Measurements from ENCODE around the gene MCRIP1. TPM values are rescaled to one million over a fixed set of nuclear protein-coding genes. Genes with fewer than 3 reads are reported as not detected.

Gene MCRIP1
- total and polyA plus RNA-seq, 10 of the 15 experiments (the other 5 are each of a cell fraction or from before 2014, with no cell fraction given), result 0.31 to 54.4 (median 30.8) TPM

DNA sequence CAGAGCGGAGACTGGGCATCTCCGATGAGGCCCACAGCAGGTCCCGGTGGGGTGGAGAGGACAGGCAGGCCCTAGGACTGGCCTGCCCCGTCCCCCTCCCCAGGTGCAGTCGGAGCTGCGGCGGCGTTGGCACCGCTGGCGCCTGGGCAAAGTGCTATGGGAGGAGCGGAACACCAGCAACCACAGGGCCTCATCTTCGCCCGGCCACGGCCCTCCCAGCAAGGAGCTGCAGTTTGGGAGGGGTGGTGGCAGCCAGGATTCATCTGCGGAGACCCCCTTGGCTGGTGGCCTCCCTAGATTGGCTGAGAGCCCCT, 19.8 kb downstream of the MCRIP1 start (continued):
- TF ChIP-seq, protein P1, sequence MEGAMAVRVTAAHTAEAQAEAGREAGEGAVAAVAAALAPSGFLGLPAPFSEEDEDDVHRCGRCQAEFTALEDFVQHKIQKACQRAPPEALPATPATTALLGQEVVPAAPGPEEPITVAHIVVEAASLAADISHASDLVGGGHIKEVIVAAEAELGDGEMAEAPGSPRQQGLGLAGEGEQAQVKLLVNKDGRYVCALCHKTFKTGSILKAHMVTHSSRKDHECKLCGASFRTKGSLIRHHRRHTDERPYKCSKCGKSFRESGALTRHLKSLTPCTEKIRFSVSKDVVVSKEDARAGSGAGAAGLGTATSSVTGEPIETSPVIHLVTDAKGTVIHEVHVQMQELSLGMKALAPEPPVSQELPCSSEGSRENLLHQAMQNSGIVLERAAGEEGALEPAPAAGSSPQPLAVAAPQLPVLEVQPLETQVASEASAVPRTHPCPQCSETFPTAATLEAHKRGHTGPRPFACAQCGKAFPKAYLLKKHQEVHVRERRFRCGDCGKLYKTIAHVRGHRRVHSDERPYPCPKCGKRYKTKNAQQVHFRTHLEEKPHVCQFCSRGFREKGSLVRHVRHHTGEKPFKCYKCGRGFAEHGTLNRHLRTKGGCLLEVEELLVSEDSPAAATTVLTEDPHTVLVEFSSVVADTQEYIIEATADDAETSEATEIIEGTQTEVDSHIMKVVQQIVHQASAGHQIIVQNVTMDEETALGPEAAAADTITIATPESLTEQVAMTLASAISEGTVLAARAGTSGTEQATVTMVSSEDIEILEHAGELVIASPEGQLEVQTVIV (IDR thresholded peaks at IDR 0.05; ENCODE audit: borderline replicate concordance, partially characterized antibody), result no peak
- TF ChIP-seq DPF2 (IDR thresholded peaks at IDR 0.05) (no peak), KAT2A (conservative IDR thresholded peaks at IDR 0.05; ENCODE audit: control insufficient read depth, low read depth, low read length) (no peak), BCL11A (IDR thresholded peaks at IDR 0.05; ENCODE audit: low read depth, low read length) (no peak), ZNF217 (IDR thresholded peaks at IDR 0.05) (no peak), SPI1 (IDR thresholded peaks at IDR 0.05; ENCODE audit: borderline replicate concordance, insufficient read depth, low read depth, low read length) (no peak)

DNA sequence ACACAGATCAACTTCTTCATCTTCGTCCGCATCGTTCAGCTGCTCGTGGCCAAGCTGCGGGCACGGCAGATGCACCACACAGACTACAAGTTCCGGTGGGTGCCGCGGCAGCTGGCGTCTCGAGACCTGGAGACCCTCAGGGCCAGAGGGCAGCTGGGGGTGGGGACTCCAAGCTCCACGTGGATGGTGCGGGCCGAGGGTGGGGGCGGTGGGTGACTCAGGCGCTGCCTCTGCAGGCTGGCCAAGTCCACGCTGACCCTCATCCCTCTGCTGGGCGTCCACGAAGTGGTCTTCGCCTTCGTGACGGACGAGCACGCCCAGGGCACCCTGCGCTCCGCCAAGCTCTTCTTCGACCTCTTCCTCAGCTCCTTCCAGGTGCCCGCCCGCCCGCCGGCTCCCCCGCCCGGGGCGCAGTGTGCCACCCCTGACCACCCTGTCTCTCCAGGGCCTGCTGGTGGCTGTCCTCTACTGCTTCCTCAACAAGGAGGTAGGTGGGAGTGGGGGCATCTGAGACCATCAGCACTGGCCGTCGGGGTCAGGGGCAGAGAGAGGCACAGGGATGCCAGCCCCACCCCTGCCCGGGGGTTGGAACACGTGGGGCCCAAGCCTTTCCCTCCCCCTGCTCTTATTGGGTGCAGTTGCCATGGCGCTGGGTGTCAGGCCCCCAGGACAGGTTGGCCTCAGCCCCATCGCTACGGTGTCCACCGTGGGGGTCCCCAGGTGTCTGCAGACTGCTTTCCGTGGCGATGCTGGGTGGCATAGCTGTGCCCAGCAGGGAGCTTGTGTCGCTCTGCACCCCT, 20.3 kb downstream of the MCRIP1 start:
- Histone ChIP-seq H2AFZ (ENCODE audit: control insufficient read depth, low read depth, low read length) (no peak overlapping the region), H3K27ac (ENCODE audit: control insufficient read depth, insufficient read depth) (no peak overlapping the region), H3K79me2 (ENCODE audit: control insufficient read depth, insufficient read depth, low read length) (no peaks in the 10 kb centered on the region), H3K4me1 (ENCODE audit: control insufficient read depth, insufficient read depth, low read length) (no peaks in the 10 kb centered on the region), H3K4me3 (no peak overlapping the region), H3K9me3 (replicated peaks; ENCODE audit: control insufficient read depth, insufficient read depth, low read length) (no peaks in the 10 kb centered on the region), H3K27me3 (replicated peaks in 1 of 2; ENCODE audit: control insufficient read depth in 2 of 2, insufficient read depth in 2 of 2, low read length in 1 of 2) (no peaks in the 10 kb centered on the region), H3K36me3 (ENCODE audit: control insufficient read depth in 2 of 2, insufficient read depth in 2 of 2, low read length in 1 of 2) (no peaks in the 10 kb centered on the region), H3K4me2 (ENCODE audit: control insufficient read depth, insufficient read depth) (no peak overlapping the region), H3K9ac (ENCODE audit: control insufficient read depth, insufficient read depth, low read length) (no peak overlapping the region), H4K20me1 (ENCODE audit: control insufficient read depth, insufficient read depth) (no peaks in the 10 kb centered on the region)
- RAD21 ChIA-PET (ENCODE audit: unreplicated experiment), result no interaction called here
- BruUV-seq (replicated peaks), result no TSS peak
- in situ Hi-C loops (cut with MboI) (no loop called here), intact Hi-C loops (cut with micrococcal nuclease; ENCODE audit: unreplicated experiment) (no loop called here)
- CTCF ChIA-PET, result no interaction called here
- ATAC-seq, result no peak
- POLR2A ChIA-PET, result no interaction called here
- no peak for DNase-seq (ENCODE audit: low read depth, low spot score)
- FAIRE-seq, result no peak
- TF ChIP-seq TCF7 (IDR thresholded peaks at IDR 0.05; ENCODE audit: borderline replicate concordance) (no peak), CHD4 (IDR thresholded peaks at IDR 0.05) (no peak), HDAC6 (IDR thresholded peaks at IDR 0.05; ENCODE audit: unreplicated experiment) (no peak), POLR2AphosphoS2 (IDR thresholded peaks at IDR 0.05; ENCODE audit: low read depth, low read length) (no peak), ETV6 (conservative IDR thresholded peaks at IDR 0.05 in 1 of 2, IDR thresholded peaks at IDR 0.05 in 1 of 2; ENCODE audit: borderline replicate concordance in 1 of 2, low read depth in 1 of 2) (no peak), MYC (IDR thresholded peaks at IDR 0.05; ENCODE audit: insufficient read depth, insufficient read length, insufficient replicate concordance, low read length, severe bottlenecking) (no peak), KAT2A (conservative IDR thresholded peaks at IDR 0.05; ENCODE audit: control insufficient read depth, low read depth, low read length) (no peak), BCL11A (IDR thresholded peaks at IDR 0.05; ENCODE audit: low read depth, low read length) (no peak), MEF2B (IDR thresholded peaks at IDR 0.05; ENCODE audit: partially characterized antibody, poor library complexity, severe bottlenecking) (no peak), POLR2A (IDR thresholded peaks at IDR 0.05; ENCODE audit: low read depth, low read length) (no peak), HDAC2 (IDR thresholded peaks at IDR 0.05) (no peak), DPF2 (IDR thresholded peaks at IDR 0.05) (no peak), GATAD2B (conservative IDR thresholded peaks at IDR 0.05; ENCODE audit: low read depth) (no peak), ZZZ3 (IDR thresholded peaks at IDR 0.05; ENCODE audit: control insufficient read depth, insufficient read length, low read depth) (no peak), SREBF1 (IDR thresholded peaks at IDR 0.05; ENCODE audit: low read length) (no peak), RUNX3 (IDR thresholded peaks at IDR 0.05; ENCODE audit: low read length) (no peak)
- TF ChIP-seq, protein P2, sequence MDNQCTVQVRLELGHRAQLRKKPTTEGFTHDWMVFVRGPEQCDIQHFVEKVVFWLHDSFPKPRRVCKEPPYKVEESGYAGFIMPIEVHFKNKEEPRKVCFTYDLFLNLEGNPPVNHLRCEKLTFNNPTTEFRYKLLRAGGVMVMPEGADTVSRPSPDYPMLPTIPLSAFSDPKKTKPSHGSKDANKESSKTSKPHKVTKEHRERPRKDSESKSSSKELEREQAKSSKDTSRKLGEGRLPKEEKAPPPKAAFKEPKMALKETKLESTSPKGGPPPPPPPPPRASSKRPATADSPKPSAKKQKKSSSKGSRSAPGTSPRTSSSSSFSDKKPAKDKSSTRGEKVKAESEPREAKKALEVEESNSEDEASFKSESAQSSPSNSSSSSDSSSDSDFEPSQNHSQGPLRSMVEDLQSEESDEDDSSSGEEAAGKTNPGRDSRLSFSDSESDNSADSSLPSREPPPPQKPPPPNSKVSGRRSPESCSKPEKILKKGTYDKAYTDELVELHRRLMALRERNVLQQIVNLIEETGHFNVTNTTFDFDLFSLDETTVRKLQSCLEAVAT (IDR thresholded peaks at IDR 0.05), result no peak
- WGBS (ENCODE audit: insufficient coverage, insufficient replicate concordance, low lambda C conversion rate, missing lambda C conversion rate), result 49% methylated on average over 35 of the region's 45 CpGs
- SMC1A ChIA-PET (ENCODE audit: uncharacterized antibody, unreplicated experiment), result no interaction called here
